ENCODE measurements around the gene TMEM115.
A peak's percentile ranks its signal among the peaks of the same experiment; 100 is the strongest.

The TMEM115 gene

DNA sequence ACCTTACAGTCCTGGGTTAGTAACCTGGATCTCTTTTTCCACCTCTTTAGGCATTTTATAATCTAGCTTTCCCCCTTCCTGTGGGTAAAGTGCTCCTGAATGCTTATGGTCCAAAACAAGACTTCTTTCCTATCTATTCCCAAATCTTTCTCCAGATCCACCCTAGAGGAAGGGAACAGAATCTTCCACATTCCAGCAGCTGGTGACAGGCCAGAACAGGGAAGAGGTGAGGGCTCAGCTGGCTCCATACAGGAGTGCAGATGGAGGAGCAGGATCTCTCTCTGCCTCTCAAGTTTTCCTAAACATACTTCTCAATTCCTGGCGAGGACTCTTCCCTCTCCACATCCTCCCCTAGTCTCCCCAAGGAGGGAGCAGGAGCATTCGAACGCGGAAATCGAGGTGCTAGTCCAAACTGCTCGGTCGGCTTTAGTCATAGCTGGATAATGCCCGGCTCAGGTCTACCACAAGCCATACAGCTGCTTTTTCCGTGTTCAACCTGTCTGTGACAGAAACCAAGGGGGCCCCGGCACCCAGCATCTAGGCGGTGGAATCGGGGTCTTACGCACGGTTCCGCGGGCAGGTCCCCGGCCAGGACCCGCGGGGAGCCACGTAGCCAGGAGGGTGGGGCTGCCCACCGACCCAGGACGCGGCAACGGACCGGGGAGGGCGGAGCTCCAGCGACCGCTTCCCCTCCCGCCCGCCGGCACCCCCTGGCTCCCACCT lies 22.7 kb downstream of the TMEM115 start:
- Histone ChIP-seq H2BK5ac (ENCODE audit: low read length) (peak overlapping the region; percentile 93), H3K27me3 (ENCODE audit: control insufficient read depth in 3 of 3, insufficient read depth in 3 of 3, low read depth in 1 of 3, low read length in 3 of 3) (peaks cover 15 to 32% (median 26%) of the 10 kb centered on the region in 3 experiments), H3K4me2 (ENCODE audit: insufficient read depth, low read length, poor library complexity, severe bottlenecking) (peak overlapping the region; percentile 92), H2BK15ac (ENCODE audit: low read length) (peak overlapping the region; percentile 72), H4K8ac (ENCODE audit: low read depth, low read length) (no peak overlapping the region), H3K14ac (ENCODE audit: low read length) (no peak overlapping the region), H3K4me1 (ENCODE audit: control insufficient read depth in 2 of 2, insufficient read depth in 1 of 2, low read depth in 1 of 2, low read length in 2 of 2) (peaks cover 13 to 14% of the 10 kb centered on the region in 2 donors), H3K23ac (ENCODE audit: low read depth, low read length, poor library complexity) (peak overlapping the region; percentile 89), H3K4ac (ENCODE audit: low read length) (peak overlapping the region; percentile 30), H2BK12ac (ENCODE audit: low read length) (peak overlapping the region; percentile 91), H3K4me3 (ENCODE audit: low read length in 2 of 2) (peak overlapping the region; percentile 61 to 95), H3K9me3 (replicated peaks in 1 of 2; ENCODE audit: control insufficient read depth in 2 of 2, insufficient read depth in 1 of 2, low read depth in 1 of 2, low read length in 2 of 2) (peaks cover 2 to 6% of the 10 kb centered on the region in 2 donors), H2BK120ac (ENCODE audit: low read depth, low read length) (no peak overlapping the region), H3K9ac (ENCODE audit: low read depth, low read length, poor library complexity) (peak overlapping the region; percentile 98), H3K36me3 (replicated peaks in 1 of 2; ENCODE audit: control insufficient read depth in 2 of 2, insufficient read depth in 2 of 2, low read length in 2 of 2) (peaks cover 13 to 37% of the 10 kb centered on the region in 2 donors), H3K18ac (ENCODE audit: low read length) (peak overlapping the region; percentile 99), H3K79me1 (ENCODE audit: low read depth, low read length) (peaks cover 10% of the 10 kb centered on the region), H2AK5ac (ENCODE audit: low read depth, low read length) (peak overlapping the region; percentile 89), H3K27ac (replicated peaks; ENCODE audit: low read length) (peak overlapping the region; percentile 92), H2AFZ (ENCODE audit: low read length) (peak overlapping the region; percentile 94), H4K91ac (ENCODE audit: low read depth, low read length, poor library complexity) (no peak overlapping the region)
- no peak for DNase-seq (ENCODE audit: low spot score)
- no CpG with 5 or more reads among the region's 31 CpGs for WGBS, 2 donors (ENCODE audit: extremely low coverage in 2 of 2, insufficient read length in 2 of 2, insufficient replicate concordance in 1 of 2)

DNA sequence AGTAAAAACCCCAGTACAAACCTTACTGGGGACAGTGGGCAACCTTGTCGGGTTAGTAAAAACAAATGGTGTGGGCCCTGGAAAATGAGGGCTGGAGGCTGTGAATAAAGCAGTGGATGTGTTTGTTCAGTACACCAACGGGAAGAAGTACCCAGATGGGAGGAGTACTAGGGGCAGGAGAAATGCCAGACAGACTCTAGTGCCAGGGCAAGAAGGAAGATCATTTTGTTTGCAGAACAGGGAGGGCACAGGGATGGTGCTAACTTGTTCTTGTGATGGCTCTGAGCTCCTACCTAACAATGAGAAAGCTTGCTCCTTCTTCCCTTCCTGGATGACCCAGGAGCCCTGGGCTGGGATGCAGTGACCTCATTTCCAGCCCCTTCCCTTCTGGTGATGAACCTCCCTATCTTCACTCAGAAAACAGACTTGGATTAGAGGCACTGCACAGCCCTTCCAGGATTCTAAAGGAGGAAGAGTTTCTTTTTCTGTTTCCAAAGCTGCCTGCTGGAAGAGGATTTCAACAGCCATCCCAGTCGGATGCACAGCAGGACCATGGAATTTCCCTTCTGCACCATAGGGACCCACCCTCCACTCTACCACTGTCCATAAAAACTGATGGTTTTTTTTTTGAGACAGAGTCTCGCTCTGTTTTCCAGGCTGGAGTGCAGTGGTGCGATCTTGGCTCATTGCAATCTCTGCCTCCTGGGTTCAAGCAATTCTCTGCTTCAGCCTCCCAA lies 24.8 kb downstream of the TMEM115 start:
- Histone ChIP-seq H3K27ac (replicated peaks; ENCODE audit: low read length) (no peak overlapping the region), H3K79me1 (ENCODE audit: low read depth, low read length) (peaks cover 10% of the 10 kb centered on the region), H2AFZ (ENCODE audit: low read length) (no peak overlapping the region), H3K9me3 (replicated peaks in 1 of 2; ENCODE audit: control insufficient read depth in 2 of 2, insufficient read depth in 1 of 2, low read depth in 1 of 2, low read length in 2 of 2) (no peaks in the 10 kb centered on the region), H2BK15ac (ENCODE audit: low read length) (no peak overlapping the region), H3K27me3 (ENCODE audit: control insufficient read depth in 3 of 3, insufficient read depth in 3 of 3, low read depth in 1 of 3, low read length in 3 of 3) (peaks cover 0 to 11% (median 5%) of the 10 kb centered on the region in 3 experiments), H3K9ac (ENCODE audit: low read depth, low read length, poor library complexity) (peak overlapping the region; percentile 26), H2BK12ac (ENCODE audit: low read length) (no peak overlapping the region), H3K4me2 (ENCODE audit: insufficient read depth, low read length, poor library complexity, severe bottlenecking) (no peak overlapping the region), H3K4me1 (ENCODE audit: control insufficient read depth in 2 of 2, insufficient read depth in 1 of 2, low read depth in 1 of 2, low read length in 2 of 2) (peaks cover 10 to 14% of the 10 kb centered on the region in 2 donors), H2BK120ac (ENCODE audit: low read depth, low read length) (no peak overlapping the region), H2BK5ac (ENCODE audit: low read length) (no peak overlapping the region), H3K4me3 (ENCODE audit: low read length in 2 of 2) (no peak overlapping the region), H4K8ac (ENCODE audit: low read depth, low read length) (no peak overlapping the region), H3K23ac (ENCODE audit: low read depth, low read length, poor library complexity) (no peak overlapping the region), H3K4ac (ENCODE audit: low read length) (no peak overlapping the region), H3K18ac (ENCODE audit: low read length) (no peak overlapping the region), H2AK5ac (ENCODE audit: low read depth, low read length) (no peak overlapping the region), H4K91ac (ENCODE audit: low read depth, low read length, poor library complexity) (no peak overlapping the region), H3K36me3 (replicated peaks in 1 of 2; ENCODE audit: control insufficient read depth in 2 of 2, insufficient read depth in 2 of 2, low read length in 2 of 2) (peaks cover 33 to 58% of the 10 kb centered on the region in 2 donors), H3K14ac (ENCODE audit: low read length) (no peak overlapping the region)
- DNase-seq (ENCODE audit: low spot score): no peak
- WGBS, 2 donors (ENCODE audit: extremely low coverage in 2 of 2, insufficient read length in 2 of 2, insufficient replicate concordance in 1 of 2): no CpG with 5 or more reads among the region's 5 CpGs

DNA sequence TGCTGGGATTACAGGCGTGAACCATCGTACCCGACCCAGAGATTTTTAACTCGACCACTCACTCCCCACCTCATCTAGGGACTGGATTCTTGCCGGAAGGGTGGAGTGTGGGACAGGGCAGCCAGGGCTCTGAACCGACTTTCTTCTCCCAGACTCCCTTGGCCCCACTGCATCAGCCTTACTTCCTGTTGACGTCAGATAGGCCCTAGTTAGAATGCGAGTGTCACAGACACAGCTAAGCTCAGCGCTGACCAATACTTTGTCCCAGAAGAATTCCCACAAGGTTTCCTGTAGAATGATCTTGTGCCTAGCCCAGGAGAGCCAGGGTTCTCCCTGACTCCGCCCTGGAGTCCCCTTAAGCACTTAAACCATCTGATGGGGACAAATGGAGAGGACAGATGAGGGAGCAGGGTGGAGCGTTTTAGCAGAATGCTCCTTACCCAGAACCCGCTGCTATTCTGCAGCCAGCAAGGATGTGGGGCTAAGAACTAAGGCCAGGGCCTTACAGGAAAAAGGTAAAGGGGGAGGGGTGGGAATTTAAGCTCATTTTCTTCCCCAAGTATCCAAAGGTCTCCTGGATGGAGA lies 25.5 kb downstream of the TMEM115 start:
- Histone ChIP-seq H3K9me3 (replicated peaks in 1 of 2; ENCODE audit: control insufficient read depth in 2 of 2, insufficient read depth in 1 of 2, low read depth in 1 of 2, low read length in 2 of 2) (no peaks in the 10 kb centered on the region), H2BK120ac (ENCODE audit: low read depth, low read length) (no peak overlapping the region), H3K27ac (replicated peaks; ENCODE audit: low read length) (no peak overlapping the region), H2AFZ (ENCODE audit: low read length) (no peak overlapping the region), H2BK5ac (ENCODE audit: low read length) (no peak overlapping the region), H3K79me1 (ENCODE audit: low read depth, low read length) (peaks cover 10% of the 10 kb centered on the region), H4K91ac (ENCODE audit: low read depth, low read length, poor library complexity) (no peak overlapping the region), H3K4ac (ENCODE audit: low read length) (no peak overlapping the region), H3K4me1 (ENCODE audit: control insufficient read depth in 2 of 2, insufficient read depth in 1 of 2, low read depth in 1 of 2, low read length in 2 of 2) (peaks cover 10 to 14% of the 10 kb centered on the region in 2 donors), H3K27me3 (ENCODE audit: control insufficient read depth in 3 of 3, insufficient read depth in 3 of 3, low read depth in 1 of 3, low read length in 3 of 3) (peaks cover 0 to 5% (median 2%) of the 10 kb centered on the region in 3 experiments), H3K14ac (ENCODE audit: low read length) (no peak overlapping the region), H4K8ac (ENCODE audit: low read depth, low read length) (no peak overlapping the region), H3K9ac (ENCODE audit: low read depth, low read length, poor library complexity) (no peak overlapping the region), H2BK15ac (ENCODE audit: low read length) (no peak overlapping the region), H3K18ac (ENCODE audit: low read length) (no peak overlapping the region), H3K4me2 (ENCODE audit: insufficient read depth, low read length, poor library complexity, severe bottlenecking) (no peak overlapping the region), H3K36me3 (replicated peaks in 1 of 2; ENCODE audit: control insufficient read depth in 2 of 2, insufficient read depth in 2 of 2, low read length in 2 of 2) (peaks cover 36 to 62% of the 10 kb centered on the region in 2 donors), H3K23ac (ENCODE audit: low read depth, low read length, poor library complexity) (no peak overlapping the region), H2BK12ac (ENCODE audit: low read length) (no peak overlapping the region), H3K4me3 (ENCODE audit: low read length in 2 of 2) (no peak overlapping the region), H2AK5ac (ENCODE audit: low read depth, low read length) (no peak overlapping the region)
- DNase-seq (ENCODE audit: low spot score): no peak
- WGBS, 2 donors (ENCODE audit: extremely low coverage in 2 of 2, insufficient read length in 2 of 2, insufficient replicate concordance in 1 of 2): no CpG with 5 or more reads among the region's 12 CpGs

All from neuronal stem cell (in vitro differentiated cells).